Measurements from ENCODE around the gene ADRA1B. TPM values are rescaled to one million over a fixed set of nuclear protein-coding genes. Genes with fewer than 3 reads are reported as not detected.

The ADRA1B gene
- polyA plus RNA-seq, 1 experiment = 0.58 TPM

DNA sequence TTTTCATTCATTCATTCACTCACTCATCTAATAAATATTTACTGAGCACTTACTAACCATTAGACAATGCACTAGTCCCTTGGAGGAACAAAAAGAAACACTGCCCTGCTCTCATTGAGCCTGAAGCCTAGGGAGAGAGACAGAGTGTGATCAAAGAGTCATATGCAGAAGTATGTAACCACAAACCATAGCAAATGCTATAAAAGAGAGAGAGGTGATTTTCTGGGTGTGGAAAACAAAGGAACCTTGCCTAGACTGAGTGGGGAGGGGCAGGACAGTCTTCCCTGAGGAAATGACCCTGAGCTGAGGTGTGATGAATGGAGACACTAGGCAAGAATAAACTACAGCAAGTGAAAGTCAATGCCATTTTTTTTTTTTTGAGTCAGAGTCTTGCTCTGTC, 10.8 kb upstream of the ADRA1B start:
- H3K4me3 ChIP-seq (ENCODE audit: low read depth, low read length) = no peak overlapping the region
- no peak overlapping the region for H3K27ac ChIP-seq (ENCODE audit: low read depth, low read length)
- DNase-seq (ENCODE audit: low read depth, low spot score) = peak; percentile 39
- no peaks in the 10 kb centered on the region for H3K27me3 ChIP-seq (ENCODE audit: control insufficient read depth, insufficient read depth, low read length)
- CTCF ChIA-PET = no interaction called here
- POLR2A ChIA-PET = interaction anchor here (0.7 kb wide), 1 partner anchor 78 kb away, joined by 3 read pairs; no protein-coding TSS in a partner anchor
- no peak for TF ChIP-seq CTCF (IDR thresholded peaks at IDR 0.05; ENCODE audit: low read depth, low read length)
- H3K9me3 ChIP-seq (ENCODE audit: control insufficient read depth, insufficient read depth, low read length) = no peaks in the 10 kb centered on the region

- ChIA-PET POLR2A (no interaction called here), CTCF (interaction anchor here (0.6 to 1.5 kb wide), 3 partner anchors 10 to 386 kb away, joined by 3 to 4 read pairs (median 4); partner anchors contain the start of gene ADRA1B)
- TF ChIP-seq CTCF (IDR thresholded peaks at IDR 0.05; ENCODE audit: low read depth, low read length) = no peak
- no peaks in the 10 kb centered on the region for H3K27me3 ChIP-seq (ENCODE audit: control insufficient read depth, insufficient read depth, low read length)
- no peak overlapping the region for H3K4me3 ChIP-seq (ENCODE audit: low read depth, low read length)
- no peak overlapping the region for H3K27ac ChIP-seq (ENCODE audit: low read depth, low read length)
- H3K9me3 ChIP-seq (ENCODE audit: control insufficient read depth, insufficient read depth, low read length) = no peaks in the 10 kb centered on the region
- no peak for DNase-seq (ENCODE audit: low read depth, low spot score)
Measured at GRCh38 chr5:159906463-159906862, 9.8 kb upstream of the ADRA1B start.

GRCh38 chr5:159906943-159907342, 9.3 kb upstream of the ADRA1B start:
- DNase-seq (ENCODE audit: low read depth, low spot score) = no peak
- Histone ChIP-seq H3K9me3 (ENCODE audit: control insufficient read depth, insufficient read depth, low read length) (no peaks in the 10 kb centered on the region), H3K27me3 (ENCODE audit: control insufficient read depth, insufficient read depth, low read length) (no peaks in the 10 kb centered on the region), H3K27ac (ENCODE audit: low read depth, low read length) (no peak overlapping the region), H3K4me3 (ENCODE audit: low read depth, low read length) (no peak overlapping the region)
- ChIA-PET CTCF (interaction anchor here (0.6 to 1.5 kb wide), 2 partner anchors 10 to 386 kb away, joined by 4 read pairs; partner anchors contain the start of gene ADRA1B), POLR2A (no interaction called here)
- no peak for TF ChIP-seq CTCF (IDR thresholded peaks at IDR 0.05; ENCODE audit: low read depth, low read length)

DNA sequence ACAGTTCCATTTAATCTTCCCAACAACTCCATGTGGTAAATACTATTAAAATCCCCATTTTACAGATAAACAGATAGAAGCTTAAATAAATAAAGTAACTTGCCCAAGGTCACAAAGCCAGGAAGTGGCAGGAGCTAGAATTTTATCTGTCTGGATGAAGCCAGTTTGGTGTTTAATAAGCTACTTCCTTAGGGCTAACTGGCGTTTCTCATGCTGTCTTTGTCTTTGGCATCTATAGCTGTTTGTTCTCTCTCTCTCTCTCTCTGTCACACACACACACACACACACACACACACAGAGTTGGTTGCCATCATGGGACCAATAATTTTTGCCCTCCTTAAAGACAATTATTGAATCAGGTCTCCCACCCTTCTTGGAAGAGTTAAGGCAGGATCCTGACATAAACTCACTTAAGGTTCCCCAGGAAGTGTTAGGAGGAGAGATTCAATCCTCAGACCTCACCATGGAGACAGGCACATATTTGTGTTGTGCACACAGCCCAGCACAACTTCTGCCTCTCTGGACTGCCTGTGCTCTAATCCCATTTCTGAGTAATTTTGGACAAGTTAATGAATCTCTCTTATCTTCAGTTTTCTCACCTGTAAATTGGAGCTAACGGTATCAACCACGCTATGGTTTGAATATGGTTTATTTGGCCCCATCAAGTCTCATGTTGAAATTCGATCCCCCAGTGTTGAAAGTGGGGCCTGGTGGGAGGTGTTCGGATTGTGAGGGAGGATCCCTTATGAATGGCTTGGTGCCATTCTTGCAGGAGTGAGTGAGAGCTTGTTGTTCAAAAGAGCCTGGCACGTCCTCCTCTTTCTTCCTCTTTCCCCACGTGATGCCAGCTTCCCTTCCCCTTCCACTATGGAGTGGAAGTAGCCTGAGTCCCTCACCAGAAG, 8.3 kb upstream of the ADRA1B start:
- H3K27me3 ChIP-seq (ENCODE audit: control insufficient read depth, insufficient read depth, low read length) = no peaks in the 10 kb centered on the region
- TF ChIP-seq CTCF (IDR thresholded peaks at IDR 0.05; ENCODE audit: low read depth, low read length) = no peak
- H3K27ac ChIP-seq (ENCODE audit: low read depth, low read length) = no peak overlapping the region
- no peak for DNase-seq (ENCODE audit: low read depth, low spot score)
- ChIA-PET CTCF (interaction anchor here (0.6 to 1.5 kb wide), 4 partner anchors 9 to 463 kb away, joined by 3 to 7 read pairs (median 5); partner anchors contain the start of gene ADRA1B), POLR2A (no interaction called here)
- H3K9me3 ChIP-seq (ENCODE audit: control insufficient read depth, insufficient read depth, low read length) = no peaks in the 10 kb centered on the region
- no peak overlapping the region for H3K4me3 ChIP-seq (ENCODE audit: low read depth, low read length)

GRCh38 chr5:159908591-159908940, 7.7 kb upstream of the ADRA1B start:
- H3K4me3 ChIP-seq (ENCODE audit: low read depth, low read length) = no peak overlapping the region
- DNase-seq (ENCODE audit: low read depth, low spot score) = no peak
- ChIA-PET POLR2A (no interaction called here), CTCF (interaction anchor here (0.6 to 1.5 kb wide), 3 partner anchors 68 to 464 kb away, joined by 3 to 7 read pairs (median 6); no protein-coding TSS in a partner anchor)
- TF ChIP-seq CTCF (IDR thresholded peaks at IDR 0.05; ENCODE audit: low read depth, low read length) = no peak
- no peaks in the 10 kb centered on the region for H3K27me3 ChIP-seq (ENCODE audit: control insufficient read depth, insufficient read depth, low read length)
- H3K9me3 ChIP-seq (ENCODE audit: control insufficient read depth, insufficient read depth, low read length) = no peaks in the 10 kb centered on the region
- H3K27ac ChIP-seq (ENCODE audit: low read depth, low read length) = no peak overlapping the region
